ENCODE measurements around the gene ITFG2. TPM values are rescaled to one million over a fixed set of nuclear protein-coding genes. Genes with fewer than 3 reads are reported as not detected.

ITFG2 gene
- total and polyA plus RNA-seq, 2 experiments from 2014 or later = 15.7 to 19.1 TPM

DNA sequence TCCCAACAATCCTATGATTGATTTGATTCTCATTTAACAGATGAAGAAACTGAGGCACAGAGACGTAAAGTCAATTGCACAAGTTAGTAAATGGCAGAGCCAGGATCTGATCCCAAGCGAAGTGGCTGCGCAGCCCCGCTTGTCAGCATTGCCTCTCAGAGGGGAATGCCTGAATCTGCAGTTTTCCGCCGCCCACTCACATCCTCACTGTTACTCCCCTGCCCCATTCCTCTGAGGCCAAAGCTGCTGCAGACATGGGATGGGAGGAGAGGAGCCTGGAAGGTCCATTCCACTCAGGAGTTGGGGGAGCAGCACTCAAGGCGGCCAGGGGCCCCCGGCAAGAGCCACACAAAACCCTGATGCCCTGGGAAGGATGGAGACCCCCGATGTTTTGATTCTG, 21.3 kb downstream of the ITFG2 start:
- TF ChIP-seq EZH2phosphoT487 (IDR thresholded peaks at IDR 0.05; ENCODE audit: insufficient read depth, low read depth) = no peak
- no peak for TF ChIP-seq EZH2 (IDR thresholded peaks at IDR 0.05; ENCODE audit: insufficient read depth, poor library complexity, severe bottlenecking)
- H3K9ac ChIP-seq = no peak overlapping the region
- no peaks in the 10 kb centered on the region for H3F3A ChIP-seq (ENCODE audit: insufficient read depth)
- H3K4me1 ChIP-seq (ENCODE audit: insufficient read depth) = no peaks in the 10 kb centered on the region
- no peak overlapping the region for H3K4me3 ChIP-seq
- H3K9me2 ChIP-seq (ENCODE audit: insufficient read depth) = no peaks in the 10 kb centered on the region
- H3K79me2 ChIP-seq (ENCODE audit: insufficient read depth) = no peaks in the 10 kb centered on the region
- H3K36me3 ChIP-seq (ENCODE audit: low read depth) = no peaks in the 10 kb centered on the region
- no peak overlapping the region for H3K4me2 ChIP-seq (ENCODE audit: unreplicated experiment)
- in situ Hi-C loops (cut with MboI) = no loop called here
- no peak overlapping the region for H2AFZ ChIP-seq
- 89 to 92% methylated on average over 7 to 9 of the region's 9 CpGs for WGBS, 2 experiments (ENCODE audit: low coverage in 1 of 2, low lambda C conversion rate in 2 of 2, missing lambda C conversion rate in 2 of 2)
- H3K27me3 ChIP-seq (replicated peaks; ENCODE audit: insufficient read depth) = no peaks in the 10 kb centered on the region
- H4K20me1 ChIP-seq (ENCODE audit: insufficient read depth) = no peaks in the 10 kb centered on the region
- no peak for DNase-seq
- H3K9me3 ChIP-seq (ENCODE audit: low read depth) = no peaks in the 10 kb centered on the region
- H3K27ac ChIP-seq = no peak overlapping the region

DNA sequence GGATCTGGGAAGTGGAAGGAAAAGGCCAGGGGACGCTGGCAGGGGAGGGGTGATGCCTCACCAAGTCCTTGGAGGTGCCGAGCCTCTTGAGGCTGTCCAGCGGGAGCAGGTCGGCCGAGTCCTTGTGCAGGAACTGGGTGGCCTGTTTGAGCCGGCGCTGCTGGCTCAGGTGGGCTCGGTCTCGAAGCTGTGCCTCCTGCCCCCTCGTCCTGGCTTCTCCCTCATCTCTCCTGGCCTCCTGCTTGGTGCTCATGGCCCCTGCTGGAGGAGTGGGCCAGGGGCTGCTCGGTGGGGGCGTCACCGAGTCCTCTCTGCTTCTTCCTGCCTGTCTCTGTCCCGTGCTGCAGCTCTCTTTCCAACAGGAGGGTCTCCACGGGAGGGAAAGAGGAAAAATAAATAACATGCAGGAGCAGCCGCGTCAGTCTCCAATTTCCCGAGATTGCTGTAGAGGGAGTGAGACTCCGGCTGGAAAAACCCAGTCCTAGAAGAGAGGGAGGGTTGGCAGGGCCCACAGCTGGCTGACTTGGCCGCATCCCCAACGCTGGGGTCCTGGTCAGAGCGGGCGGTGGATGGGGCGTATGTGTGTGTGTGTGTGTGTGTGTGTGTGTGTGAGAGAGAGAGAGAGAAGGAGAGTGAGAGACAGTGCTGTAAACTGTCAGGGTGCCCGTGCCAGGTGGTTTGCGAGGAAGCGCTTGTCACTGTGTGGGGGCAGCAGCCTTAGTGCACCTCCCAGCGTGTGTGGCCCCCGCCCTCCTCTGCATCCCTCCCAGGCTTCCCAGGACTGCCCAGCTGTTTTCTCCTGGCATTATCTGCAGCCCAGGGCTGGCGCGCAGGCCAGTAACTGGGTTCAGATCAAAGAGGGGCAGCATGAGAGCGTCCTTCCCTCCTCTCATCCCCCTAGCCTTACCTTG, 22.4 kb downstream of the ITFG2 start, which contains the start of gene NRIP2:
Gene NRIP2 (minus strand): TSS at position 455 of the 911 bp plus-strand sequence. CDS start 52 bp downstream, at position 403.
- 3 to 4% methylated on average over 30 to 31 of the region's 32 CpGs for WGBS, 2 experiments (ENCODE audit: low coverage in 1 of 2, low lambda C conversion rate in 2 of 2, missing lambda C conversion rate in 2 of 2)
- Histone ChIP-seq H3K9me3 (ENCODE audit: low read depth) (no peaks in the 10 kb centered on the region), H2AFZ (no peak within 1 kb of the TSS), H3K9ac (peak within 1 kb of the TSS; percentile 13; the same call in 1 of the 2 replicates), H3K27ac (no peak within 1 kb of the TSS), H4K20me1 (ENCODE audit: insufficient read depth) (no peaks in the 10 kb centered on the region), H3K4me3 (peak within 1 kb of the TSS; percentile 45; the same call in 1 of the 2 replicates), H3K79me2 (ENCODE audit: insufficient read depth) (no peaks in the 10 kb centered on the region), H3K4me2 (ENCODE audit: unreplicated experiment) (peak within 1 kb of the TSS; percentile 49), H3K36me3 (ENCODE audit: low read depth) (no peaks in the 10 kb centered on the region), H3K27me3 (replicated peaks; ENCODE audit: insufficient read depth) (no peaks in the 10 kb centered on the region), H3K4me1 (ENCODE audit: insufficient read depth) (no peaks in the 10 kb centered on the region), H3F3A (ENCODE audit: insufficient read depth) (no peaks in the 10 kb centered on the region), H3K9me2 (ENCODE audit: insufficient read depth) (no peaks in the 10 kb centered on the region)
- no peak for TF ChIP-seq EZH2 (IDR thresholded peaks at IDR 0.05; ENCODE audit: insufficient read depth, poor library complexity, severe bottlenecking)
- TF ChIP-seq EZH2phosphoT487 (IDR thresholded peaks at IDR 0.05; ENCODE audit: insufficient read depth, low read depth) = no peak
- in situ Hi-C loops (cut with MboI) = no loop called here
- DNase-seq = peak; percentile 56

DNA sequence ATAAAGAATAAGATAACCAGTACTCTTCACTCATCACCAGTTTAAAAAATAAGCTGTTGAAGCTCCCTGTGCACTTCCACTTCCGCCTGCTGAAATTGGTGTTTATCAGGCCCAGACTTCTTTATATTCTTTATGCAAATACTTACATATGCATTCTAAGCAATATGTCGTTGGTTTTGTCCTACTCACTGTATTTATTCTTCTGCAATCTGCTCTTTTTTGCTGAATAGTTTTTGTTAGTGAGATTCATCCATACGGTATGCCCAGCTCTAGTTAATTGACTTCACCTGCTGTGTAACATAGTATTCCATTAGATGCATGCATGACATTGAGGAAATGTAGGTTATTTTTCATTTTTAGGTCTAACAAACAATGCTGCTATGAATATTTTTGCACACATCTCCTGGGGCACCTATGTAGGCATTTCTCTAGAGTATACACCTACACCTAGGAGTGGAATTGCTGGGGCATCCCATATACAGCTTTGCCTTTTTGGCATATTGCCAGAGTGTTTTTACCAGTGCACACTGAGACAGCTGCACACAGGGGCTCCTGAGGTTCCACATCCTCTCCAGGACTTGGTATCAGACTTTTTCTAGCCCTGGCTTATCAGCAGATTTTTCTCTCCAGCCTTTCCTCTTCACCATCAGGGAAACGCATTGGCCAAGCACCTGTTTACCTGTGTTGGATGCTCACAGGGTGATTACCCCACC, 23.4 kb downstream of the ITFG2 start:
- TF ChIP-seq EZH2 (IDR thresholded peaks at IDR 0.05; ENCODE audit: insufficient read depth, poor library complexity, severe bottlenecking) (no peak), EZH2phosphoT487 (IDR thresholded peaks at IDR 0.05; ENCODE audit: insufficient read depth, low read depth) (no peak)
- Histone ChIP-seq H3K4me2 (ENCODE audit: unreplicated experiment) (no peak overlapping the region), H2AFZ (no peak overlapping the region), H3K4me1 (ENCODE audit: insufficient read depth) (no peaks in the 10 kb centered on the region), H3K27me3 (replicated peaks; ENCODE audit: insufficient read depth) (no peaks in the 10 kb centered on the region), H3K9me2 (ENCODE audit: insufficient read depth) (no peaks in the 10 kb centered on the region), H3K9ac (no peak overlapping the region), H3F3A (ENCODE audit: insufficient read depth) (no peaks in the 10 kb centered on the region), H3K36me3 (ENCODE audit: low read depth) (no peaks in the 10 kb centered on the region), H4K20me1 (ENCODE audit: insufficient read depth) (no peaks in the 10 kb centered on the region), H3K27ac (no peak overlapping the region), H3K4me3 (no peak overlapping the region), H3K9me3 (ENCODE audit: low read depth) (no peaks in the 10 kb centered on the region), H3K79me2 (ENCODE audit: insufficient read depth) (no peaks in the 10 kb centered on the region)
- in situ Hi-C loops (cut with MboI) = no loop called here
- 55 to 57% methylated on average over 4 of the region's 4 CpGs for WGBS, 2 experiments (ENCODE audit: low coverage in 1 of 2, low lambda C conversion rate in 2 of 2, missing lambda C conversion rate in 2 of 2)
- no peak for DNase-seq

DNA sequence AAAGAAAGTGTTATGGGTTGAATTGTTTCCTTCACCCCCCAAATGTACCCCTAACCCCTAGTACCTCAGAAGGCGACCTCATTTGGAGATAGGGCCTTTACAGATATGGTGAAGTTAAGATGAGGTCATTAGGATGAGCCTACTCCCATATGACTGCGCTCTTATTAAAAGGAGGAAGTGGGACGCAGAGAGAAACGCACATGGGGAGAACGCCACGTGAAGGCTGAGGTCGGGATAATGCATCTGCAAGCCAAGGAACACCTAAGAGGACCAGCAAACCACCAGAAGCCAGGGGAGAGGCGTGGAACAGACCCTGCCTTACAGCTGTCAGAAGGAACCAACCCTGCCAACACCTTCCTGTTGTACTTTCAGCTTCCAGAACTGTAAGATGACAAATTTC, 24.1 kb downstream of the ITFG2 start:
- Histone ChIP-seq H3K36me3 (ENCODE audit: low read depth) (no peaks in the 10 kb centered on the region), H4K20me1 (ENCODE audit: insufficient read depth) (no peaks in the 10 kb centered on the region), H3K4me1 (ENCODE audit: insufficient read depth) (no peaks in the 10 kb centered on the region), H3F3A (ENCODE audit: insufficient read depth) (no peaks in the 10 kb centered on the region), H3K9me3 (ENCODE audit: low read depth) (no peaks in the 10 kb centered on the region), H3K4me3 (no peak overlapping the region), H3K9me2 (ENCODE audit: insufficient read depth) (no peaks in the 10 kb centered on the region), H3K9ac (no peak overlapping the region), H2AFZ (no peak overlapping the region), H3K27me3 (replicated peaks; ENCODE audit: insufficient read depth) (no peaks in the 10 kb centered on the region), H3K27ac (no peak overlapping the region), H3K4me2 (ENCODE audit: unreplicated experiment) (no peak overlapping the region), H3K79me2 (ENCODE audit: insufficient read depth) (no peaks in the 10 kb centered on the region)
- in situ Hi-C loops (cut with MboI) = no loop called here
- no peak for DNase-seq
- 80 to 88% methylated on average over 8 of the region's 8 CpGs for WGBS, 2 experiments (ENCODE audit: low coverage in 1 of 2, low lambda C conversion rate in 2 of 2, missing lambda C conversion rate in 2 of 2)
- TF ChIP-seq EZH2phosphoT487 (IDR thresholded peaks at IDR 0.05; ENCODE audit: insufficient read depth, low read depth) (no peak), EZH2 (IDR thresholded peaks at IDR 0.05; ENCODE audit: insufficient read depth, poor library complexity, severe bottlenecking) (no peak)

Data from GM23248 (cell line).